Measurements from ENCODE around the gene DOCK1.

The DOCK1 gene

DNA sequence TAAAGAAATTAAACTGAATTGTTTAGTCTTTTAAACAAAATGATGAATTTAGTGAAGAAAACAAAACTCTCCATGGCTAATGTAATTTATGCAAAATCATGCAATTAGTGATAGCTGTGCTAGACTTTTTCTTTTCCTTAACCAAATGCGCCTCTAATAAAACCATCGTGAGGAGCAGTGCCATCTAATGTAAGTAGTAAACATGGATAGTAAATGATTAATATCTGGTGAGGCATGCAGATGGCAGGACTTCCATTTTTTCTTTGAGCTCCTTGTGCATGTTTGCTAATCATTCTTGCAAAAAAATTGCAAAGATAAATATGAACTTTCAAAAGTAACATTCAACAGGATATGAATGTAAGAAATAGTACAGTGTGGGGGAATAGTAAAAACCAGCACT, 288.9 kb downstream of the DOCK1 start:
- DNase-seq: no peak

DNA sequence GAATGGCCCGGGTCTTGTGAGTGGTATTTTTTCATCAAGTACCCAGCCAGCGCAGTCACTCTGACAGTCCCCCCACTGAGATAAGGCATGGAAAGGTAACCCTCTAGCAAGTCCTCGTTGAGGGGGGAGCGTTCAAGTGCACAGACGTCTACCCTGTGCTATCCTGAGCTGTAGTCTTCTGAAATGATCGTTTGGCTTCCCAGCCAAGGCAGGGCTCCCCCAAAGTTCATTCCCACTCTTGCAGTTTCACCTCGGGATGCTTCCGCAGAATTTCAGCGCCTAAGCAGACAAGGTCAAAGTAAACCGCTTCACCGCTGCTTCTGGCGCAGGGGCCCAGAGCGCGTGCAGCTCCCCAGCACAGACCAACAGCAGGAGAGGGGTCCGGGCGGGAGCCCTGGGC, 289.4 kb downstream of the DOCK1 start:
- DNase-seq: no peak

DNA sequence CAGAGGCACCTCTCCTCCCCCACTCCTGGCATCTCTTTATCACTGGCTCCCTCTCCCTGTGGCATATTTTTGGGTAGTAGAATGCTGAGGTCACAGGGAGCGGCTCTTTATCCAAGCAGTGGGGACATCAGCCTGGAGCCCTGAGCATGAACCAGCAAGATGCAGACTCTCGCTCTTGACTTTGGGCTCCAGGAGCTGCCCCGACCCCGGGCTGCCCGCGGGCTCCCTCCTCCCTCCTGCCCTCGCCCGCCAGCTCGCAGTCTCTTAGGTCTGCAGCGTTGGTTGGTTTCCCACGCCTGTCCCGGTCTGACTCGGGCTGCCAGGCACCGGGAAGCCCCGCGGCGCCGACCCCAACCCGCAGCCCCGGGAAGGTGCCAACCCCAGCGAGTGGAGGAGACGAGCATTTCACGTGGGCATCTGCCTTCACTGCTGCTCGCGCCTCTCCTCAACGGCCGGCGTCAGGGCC, 289.8 kb downstream of the DOCK1 start:
- no peak for DNase-seq

DNA sequence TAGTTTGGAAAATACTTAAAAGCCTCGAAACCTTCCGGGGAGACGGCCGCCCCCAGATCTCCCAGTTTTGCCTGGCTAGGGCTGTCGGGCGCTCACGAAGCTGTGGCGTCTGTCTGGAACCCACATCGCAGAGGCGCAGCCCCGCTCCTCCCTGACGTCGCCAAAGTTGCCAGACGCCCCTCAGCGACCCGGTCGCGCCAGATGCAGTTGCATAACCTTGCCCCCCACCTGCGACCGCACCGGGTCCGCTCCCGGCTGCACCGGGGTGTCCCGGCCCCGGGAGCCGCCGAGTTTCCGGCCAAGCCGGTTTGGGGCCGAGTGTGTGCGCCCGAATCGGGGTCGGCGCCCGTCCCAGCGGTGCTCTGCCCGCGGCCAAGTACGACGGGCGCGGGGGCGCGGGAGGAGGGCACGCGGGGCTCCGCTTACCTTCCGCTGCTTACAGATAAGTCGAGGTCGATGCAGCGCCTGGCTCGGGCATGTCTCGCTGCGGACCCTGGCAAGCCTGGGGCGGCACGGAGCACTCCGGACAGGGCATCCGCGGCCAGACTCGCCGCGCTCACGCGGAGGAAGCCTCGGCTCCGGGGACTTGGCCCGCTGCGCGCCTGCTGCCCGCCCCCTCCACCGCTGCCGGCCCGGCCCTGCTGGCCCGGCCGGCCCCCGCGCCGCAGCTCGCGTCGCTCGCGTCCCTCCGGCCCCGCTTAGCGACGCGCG, 290.5 kb downstream of the DOCK1 start:
- no peak for DNase-seq

DNA sequence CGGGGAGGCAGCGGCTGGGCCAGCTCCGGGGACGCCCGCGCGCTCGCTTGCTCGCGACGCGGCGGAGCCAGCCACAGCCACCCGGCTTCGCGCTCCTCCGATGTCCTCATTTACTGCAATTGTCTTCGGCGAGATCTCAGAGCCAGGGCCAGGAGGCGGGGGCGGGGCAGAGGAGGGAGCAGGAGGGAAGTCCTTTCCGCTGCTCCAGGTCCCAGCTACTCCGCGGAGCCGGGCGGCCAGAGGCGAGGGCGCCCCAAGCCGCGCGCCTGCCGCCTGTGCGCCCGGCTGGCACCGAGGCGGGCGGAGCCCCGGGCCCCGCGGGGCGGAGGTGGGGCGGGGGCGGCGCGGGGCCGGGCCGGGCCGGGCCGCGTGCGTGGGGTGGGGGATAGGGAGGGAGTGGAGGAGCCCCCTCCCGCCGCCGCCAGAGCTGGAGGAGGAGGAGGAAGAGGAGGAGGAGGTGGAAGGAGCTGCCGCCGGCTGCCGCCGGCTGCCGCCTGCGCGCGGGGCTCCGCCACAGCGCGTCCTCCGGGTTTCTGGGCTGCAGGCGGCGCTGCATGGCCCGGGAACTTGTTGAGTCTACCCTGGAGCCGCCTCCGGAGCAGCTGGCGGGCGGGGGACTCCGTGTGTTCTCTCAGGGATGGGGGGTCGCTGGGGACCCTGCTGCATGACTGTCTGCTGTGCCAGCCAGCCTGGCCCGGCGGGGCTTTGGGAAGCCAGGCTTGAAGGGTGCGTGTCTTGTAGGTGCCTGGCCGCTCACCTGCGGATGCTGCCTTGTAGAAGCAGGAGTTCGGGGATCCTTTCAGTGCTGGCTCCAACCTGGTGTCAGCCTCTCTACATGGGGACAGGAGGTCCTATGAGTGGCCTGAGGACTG, 291.3 kb downstream of the DOCK1 start, which contains the start of gene INSYN2A:
TSS of gene INSYN2A (minus strand) at position 310 of the 872 bp plus-strand sequence. CDS start 20,196 bp downstream, outside the sequence.
- DNase-seq: no peak

DNA sequence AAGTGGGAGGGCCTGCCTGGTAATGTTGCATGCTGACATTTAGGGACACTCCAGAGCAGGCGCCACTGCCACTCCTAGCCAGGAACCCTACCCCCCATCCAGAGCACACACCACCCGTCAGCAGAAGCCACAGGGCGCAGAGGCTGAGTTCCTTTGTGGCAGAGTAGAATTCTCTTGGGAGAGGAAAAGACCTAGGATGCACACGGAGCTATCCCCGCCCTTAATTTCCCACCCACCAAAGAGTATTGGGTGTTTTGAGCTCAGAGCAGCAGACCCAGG, 291.9 kb downstream of the DOCK1 start:
- no peak for DNase-seq

DNA sequence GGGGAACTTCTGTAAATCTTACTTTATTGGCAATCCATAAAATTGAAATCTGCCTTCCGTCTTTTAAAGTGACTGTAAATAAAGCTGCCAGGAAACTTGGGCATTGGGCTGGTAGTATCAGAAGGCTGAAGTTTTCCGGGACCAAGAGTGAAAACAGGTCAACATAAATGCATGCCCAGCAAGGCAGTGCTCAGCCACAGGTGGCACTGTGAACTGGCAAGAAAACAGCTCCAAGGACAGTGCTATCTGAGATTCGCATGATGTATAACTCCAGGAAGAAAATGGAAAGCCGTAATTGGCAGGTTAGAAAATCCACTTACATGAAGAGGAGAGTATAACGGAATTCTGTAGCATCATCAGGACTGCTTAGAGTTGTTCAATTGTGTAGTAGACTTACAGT, 293.1 kb downstream of the DOCK1 start:
- no peak for DNase-seq

DNA sequence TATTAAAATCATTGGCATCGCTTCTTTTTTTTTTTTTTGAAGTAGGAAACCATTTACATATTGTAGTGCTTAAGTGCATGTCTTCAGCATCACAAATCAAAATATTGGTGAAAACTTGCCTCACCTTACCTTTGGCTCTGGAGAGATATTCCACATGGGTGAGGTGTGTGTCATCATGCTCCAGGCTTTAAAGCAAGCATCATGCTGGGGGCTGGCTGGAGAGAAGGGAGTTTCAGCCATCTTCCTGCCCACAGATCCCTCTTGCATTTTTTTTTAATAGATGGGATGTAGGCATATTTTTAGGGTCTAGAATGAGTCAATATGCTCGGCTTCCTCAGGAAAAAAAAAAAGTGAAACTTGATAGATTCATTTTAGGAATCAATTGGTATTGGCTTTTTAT, 293.5 kb downstream of the DOCK1 start:
- DNase-seq: no peak

DNA sequence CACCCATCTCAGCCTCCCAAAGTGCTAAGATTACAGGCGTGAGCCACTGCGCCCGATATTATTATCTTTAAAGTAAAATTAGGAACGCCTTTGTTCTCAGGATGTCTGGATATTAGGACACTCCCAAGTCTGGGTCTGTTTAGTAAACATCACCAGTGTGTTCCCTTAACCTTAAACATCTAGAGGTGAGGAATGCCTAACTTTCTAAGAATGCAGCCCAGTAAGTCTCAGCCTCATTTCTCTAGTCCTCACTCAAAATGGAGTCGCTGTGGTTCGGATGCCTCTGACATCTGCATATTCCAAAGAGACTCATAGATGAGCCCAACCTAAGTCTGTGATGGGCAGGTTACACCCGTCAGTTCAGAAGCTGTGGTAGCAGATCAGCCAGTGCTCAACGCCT, 295.4 kb downstream of the DOCK1 start:
- no peak for DNase-seq

DNA sequence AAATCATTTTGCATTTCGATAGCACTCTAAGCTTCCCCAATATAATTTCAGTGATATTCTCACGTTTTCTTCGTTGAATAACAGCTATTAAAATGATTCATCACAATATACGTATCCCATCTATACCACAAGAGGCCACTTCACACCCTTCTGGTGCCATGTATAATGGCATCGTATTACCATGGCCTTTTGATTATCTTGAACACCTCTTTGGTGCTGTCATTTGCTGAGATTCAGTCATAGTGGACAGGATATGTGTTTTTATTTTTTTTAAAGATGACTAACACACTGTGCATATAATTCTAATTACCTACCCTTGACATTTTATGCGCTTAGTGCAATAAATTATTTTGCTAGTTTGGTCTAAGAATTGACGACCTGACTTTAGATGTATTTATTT, 297.8 kb downstream of the DOCK1 start:
- no peak for DNase-seq

DNA sequence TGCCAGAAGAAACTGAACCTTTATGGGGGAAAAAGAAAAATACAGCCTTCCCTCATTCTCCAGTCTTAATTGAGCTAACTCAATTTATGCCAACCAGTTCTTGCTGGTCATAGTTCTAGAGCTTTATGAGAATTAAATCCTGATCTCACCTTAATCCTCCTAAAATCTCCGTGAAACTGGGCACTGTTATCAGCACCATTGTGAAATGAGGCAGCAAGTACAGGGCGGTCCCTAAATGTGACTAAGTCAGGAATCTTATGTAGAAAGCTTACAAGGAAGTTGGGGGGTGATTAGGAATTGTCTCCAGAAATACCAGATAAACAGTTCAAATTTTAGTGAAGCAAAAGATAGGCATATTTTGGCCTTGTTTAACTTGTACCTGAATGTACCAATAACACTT, 301.9 kb downstream of the DOCK1 start:
- DNase-seq: no peak

DNA sequence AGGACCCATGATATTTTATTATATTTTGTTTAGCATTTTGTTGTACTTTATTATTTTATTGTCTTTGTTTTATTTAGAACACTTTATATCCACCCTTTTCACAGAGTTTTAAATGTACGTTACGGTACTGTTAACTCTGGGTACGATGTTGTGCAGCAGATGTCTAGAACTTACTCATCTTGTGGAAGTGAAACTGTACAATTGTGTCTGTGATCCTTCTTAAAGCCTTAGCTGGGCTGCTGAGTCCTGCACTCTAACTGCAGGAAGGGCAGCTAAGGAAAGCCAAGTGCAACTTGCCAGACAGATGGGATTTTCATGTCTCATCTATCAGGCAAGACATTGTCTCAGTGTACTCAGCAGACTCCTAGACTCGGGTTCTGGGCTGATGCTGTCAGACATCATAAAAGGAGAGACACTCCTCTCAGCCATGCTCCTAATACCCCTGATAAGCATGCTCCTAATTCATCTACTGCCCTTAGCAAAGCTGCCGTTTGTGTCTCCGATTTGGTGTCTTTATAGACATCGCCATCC, 305.8 kb downstream of the DOCK1 start:
- no peak for DNase-seq

DNA sequence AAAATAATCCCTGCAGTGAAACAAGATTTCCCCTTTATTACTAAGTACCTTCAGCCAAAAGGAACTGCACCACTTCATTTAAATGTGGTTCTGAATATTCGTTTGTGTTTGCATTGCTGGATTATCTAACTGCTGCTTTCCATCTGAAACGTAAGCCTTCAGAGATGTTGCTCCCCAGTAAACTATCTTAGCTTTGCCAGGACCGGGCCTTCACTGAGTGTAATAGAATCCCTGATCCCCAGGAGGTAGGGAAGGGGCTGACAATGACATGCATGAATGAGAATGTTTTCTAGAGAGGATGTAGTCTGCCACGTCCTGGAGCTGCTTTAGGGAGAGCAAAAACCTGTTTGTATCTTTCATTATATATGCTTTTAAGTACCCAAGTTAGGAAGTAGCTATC, 310.6 kb downstream of the DOCK1 start:
- no peak for DNase-seq

DNA sequence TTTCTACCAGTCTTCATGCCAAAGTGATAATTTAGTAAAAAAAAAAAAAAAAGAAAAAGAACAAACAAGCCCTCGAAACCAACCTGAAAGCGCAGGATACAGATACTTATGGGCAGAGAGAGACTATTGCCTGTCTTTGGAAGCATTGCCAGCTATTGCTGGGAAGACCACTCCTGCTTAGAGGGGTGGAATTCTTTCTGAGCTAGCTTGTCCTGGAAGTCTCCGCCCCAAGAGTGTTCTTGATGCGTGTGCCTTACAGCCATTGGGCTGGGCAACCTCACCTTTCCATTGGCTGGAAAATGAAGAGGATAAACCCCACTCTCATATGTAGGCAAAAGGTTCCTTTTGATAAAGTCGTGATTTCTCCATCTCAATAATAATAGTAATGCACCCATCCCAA, 311.0 kb downstream of the DOCK1 start:
- no peak for DNase-seq

DNA sequence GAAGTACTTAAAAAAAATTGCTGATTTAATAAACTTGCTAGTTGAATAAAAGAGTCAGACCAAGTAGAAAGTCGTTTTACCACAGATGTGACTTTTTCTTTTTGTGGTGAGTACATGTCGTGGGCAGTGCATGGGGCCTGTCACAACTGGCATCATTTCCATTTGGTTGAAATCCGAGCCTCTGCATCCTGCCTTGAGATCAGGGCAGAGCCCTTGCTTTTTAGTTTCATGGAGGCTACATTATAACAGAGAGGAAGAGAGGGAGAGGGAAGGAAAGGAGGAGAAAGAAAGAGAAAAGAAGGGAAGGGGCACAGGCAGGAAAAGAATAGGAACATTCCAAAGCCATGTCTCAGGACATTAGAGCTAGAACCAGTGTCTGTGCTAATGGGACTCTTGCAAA, 311.6 kb downstream of the DOCK1 start:
- DNase-seq: no peak

DNA sequence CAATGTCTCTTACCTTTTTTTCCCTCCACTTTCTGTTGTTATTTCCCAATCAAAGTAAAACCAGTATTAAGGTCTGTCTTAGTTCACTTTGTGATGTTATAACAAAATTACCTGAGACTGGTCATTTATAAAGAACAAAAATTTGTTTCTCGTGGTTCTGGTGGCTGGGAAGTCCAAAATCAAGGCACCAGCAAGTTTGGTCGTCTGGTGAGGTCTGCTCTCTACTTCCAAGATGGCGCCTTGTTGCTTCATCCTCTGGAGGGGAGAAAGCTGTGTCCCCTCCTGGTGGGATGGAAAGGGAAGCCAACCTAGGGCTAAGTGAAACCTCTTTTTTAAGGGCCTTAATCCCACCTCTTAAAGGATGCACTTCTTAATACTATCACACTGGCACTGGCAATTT, 313.4 kb downstream of the DOCK1 start:
- no peak for DNase-seq

DNA sequence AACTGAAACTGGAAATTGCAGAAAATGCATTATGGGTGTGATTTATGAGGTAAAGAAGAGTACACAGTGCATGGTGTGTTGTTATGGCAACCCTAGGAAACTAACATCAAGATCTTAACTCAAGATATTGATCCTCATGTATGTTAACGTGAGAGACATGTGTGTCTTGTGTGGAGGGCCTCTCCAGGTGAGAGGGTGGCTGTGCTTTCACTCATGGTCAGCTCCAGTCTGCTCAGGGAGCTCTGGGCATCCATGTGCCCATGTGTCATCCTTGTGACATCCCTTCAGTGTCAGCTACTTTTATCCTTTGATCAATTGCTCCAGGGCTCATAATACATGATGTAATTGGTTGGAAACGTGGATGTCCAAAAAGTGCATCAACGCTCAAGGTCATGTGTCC, 316.1 kb downstream of the DOCK1 start:
- no peak for DNase-seq

DNA sequence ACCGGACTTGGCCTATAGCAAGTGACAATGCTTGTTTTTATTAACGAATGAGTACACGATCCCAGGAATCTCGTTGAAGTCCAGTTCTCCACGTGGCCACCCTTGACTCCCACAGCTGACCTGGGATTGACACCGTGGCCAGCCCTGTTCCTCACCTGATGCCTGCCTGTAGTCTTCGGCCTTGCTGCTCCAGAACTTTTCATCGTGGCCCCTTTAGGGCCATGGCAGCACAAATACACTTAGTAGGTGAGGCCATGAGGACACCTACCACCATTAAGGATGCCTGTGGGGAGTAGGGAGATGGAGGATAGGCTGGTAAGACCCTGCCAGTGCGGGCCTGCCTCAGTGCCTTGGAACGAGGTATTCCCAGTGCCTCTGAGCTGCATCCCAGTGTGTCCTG, 321.8 kb downstream of the DOCK1 start:
- DNase-seq: no peak

DNA sequence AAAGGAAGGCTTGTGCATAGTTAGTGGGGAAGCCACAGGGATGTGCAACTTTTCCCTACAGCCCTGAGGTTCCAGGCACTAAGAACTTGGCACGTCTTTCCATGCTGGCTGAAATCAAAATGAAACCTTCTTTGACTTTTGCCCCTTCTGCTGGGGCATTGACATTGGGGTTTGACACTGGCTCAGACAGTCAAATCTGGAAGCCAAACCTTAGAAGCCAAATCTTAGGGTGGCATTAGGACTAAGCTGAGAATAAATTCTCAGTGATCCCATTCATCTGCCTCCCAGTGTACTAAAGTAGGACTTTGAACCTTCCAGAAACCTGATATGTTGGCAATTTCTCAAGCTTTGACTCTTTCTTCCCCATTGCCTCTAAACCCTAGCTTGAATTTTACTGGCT, 322.4 kb downstream of the DOCK1 start:
- no peak for DNase-seq

DNA sequence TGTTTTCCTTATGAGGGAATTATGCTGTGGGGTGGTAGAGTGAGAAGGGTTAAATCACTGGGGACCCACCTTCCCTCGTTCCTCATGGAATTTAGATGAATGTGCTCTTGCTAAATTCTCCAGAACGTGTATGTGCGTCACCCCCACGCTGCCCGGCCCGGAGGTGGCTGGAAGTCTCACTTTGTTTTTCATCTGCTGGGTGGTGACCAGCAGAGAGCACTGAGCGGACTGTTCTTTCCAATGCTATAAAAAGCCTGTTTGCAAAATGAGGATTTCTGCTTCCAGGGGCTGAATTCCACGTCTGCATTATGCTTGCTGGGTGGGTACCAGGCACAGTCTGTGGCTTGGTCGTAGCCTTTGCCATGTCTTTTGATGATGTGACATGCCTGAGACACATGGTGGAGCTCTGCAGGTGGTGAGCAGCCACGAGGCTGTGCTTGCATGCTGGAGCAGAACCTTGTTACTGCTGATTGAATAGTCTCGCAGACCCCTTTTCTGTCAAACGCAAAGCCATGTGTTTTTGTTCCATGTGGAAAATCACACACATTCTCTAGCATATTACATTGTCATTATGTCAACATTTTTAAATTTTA, 323.1 kb downstream of the DOCK1 start:
- DNase-seq: no peak

DNA sequence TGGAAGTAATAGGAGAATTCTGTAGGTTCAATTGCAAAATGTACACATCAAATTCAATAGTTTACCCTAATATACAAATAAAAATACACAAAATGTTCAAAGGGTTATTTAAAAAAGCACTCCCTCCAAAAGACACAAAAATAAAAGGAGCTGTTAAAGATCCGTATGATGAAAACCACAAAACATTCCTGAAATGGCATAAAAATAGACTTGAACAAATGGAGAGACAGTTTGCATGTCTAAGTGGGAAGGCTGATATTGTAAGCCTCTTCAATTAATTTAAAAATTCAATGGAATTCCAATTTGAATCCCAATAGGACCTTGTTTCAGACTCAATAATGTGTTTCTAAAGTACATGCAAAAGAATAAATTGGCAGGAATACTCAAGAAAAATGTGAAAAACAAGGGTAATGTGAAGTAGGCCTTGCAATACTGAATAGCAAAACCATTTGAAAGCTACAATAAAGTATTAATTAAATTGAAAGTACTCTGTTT, 329.1 kb downstream of the DOCK1 start:
- no peak for DNase-seq

DNA sequence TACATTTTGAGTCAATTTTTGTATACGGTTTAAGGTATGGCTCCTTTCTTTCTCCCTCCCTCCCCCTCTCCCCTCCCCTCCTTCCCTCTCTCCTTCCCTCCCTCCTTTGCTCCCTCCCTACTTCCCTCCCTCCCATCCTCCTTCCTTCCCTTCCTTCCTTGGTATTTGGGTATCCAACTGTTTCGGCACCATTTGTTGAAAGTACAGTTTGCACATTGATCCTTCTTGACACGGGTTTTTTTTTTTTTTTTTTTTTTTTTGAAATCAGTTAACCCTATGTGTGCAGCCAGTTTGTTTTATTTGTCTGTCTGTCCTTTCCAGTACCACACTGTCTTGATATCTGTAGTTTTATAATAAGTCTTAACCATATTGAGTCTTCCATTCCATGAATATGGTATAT, 331.0 kb downstream of the DOCK1 start:
- DNase-seq: no peak

DNA sequence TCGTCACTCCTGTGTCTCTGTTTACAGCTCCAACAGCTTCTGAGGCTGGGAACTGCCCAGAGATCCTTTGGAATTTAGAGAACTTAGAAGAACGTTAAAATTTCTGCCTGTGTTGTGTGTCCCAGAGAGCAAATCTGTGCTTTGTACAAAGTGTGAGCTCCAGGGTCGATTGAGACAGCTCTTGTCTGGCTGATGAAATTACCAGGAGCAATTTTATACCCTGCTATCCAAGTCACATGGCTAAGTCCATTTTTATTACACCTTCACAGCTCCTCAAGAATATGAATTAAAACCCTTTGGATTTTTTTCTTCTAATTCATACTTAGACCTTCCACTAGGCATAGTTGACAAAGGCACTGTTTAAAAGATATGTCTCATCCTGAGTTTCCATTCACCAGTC, 337.7 kb downstream of the DOCK1 start:
- DNase-seq: no peak
